GM18517 (cell line): ENCODE results near the gene APPL2.

Experiments used
- ATAC-seq: cut with Tn5 transposase; IDR thresholded peaks from one replicate; pipeline ENCODE4 v1.9.1; 2021; ENCODE audit warnings: mild to moderate bottlenecking, moderate library complexity; ENCODE audit not compliant: unreplicated experiment

Gene APPL2

GRCh38 chr12:105142259-105142658, 93.7 kb downstream of the APPL2 start:
- ATAC-seq = no peak

DNA sequence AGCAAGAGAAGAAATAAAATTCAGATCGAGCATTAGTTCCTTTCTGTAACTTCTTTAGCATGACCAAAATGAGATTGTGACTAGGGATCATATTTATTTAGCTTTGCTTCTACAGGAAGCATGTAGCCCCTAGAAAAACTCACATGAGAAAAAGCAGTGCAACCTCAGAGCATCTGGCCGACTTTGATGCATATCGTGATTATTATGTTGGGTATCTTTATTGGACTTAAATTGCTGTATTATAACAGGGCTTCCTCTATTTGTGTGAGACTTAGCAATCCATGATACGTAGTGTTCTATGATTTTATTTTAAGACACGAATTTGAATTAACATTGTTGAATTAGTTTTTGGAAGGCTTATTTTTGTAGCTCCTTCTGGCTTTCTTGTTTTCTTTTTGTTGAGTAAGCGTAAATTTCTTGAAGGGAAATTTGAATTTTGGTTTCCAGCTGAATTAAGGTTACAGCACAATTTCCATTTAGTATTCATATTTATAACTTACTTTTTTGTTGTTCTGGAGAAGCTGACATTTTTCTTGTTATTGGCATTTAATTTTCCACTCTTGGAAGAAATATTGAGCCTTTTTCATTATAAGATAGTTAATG, 94.6 kb downstream of the APPL2 start:
- no peak for ATAC-seq

DNA sequence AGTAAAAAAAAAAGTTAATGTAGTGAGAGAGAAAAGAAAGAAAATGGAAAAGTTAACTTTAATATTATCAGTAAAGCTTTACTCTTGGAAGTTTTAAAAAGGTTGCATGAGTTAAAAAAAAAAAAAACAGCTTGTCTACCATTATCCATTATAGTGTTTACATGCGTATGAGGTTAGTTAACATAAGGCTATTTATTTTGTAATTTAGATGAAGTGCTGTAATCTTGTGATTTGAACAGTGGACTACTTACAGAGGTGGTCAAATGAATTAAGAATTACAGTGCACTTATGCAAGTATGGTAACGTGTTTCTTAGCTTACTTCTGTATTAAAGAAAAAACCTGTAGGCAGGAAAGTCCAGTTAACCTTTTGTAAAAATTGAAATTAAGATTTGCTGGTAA, 97.7 kb downstream of the APPL2 start:
- no peak for ATAC-seq
